ENCODE measurements around the gene TANGO2. TPM values are rescaled to one million over a fixed set of nuclear protein-coding genes. Genes with fewer than 3 reads are reported as not detected.

TANGO2 gene
- total and polyA plus RNA-seq, 9 of the 15 experiments (the other 6 are each of a cell fraction or from before 2014, with no cell fraction given), result 15.5 to 94.9 (median 70.1) TPM

DNA sequence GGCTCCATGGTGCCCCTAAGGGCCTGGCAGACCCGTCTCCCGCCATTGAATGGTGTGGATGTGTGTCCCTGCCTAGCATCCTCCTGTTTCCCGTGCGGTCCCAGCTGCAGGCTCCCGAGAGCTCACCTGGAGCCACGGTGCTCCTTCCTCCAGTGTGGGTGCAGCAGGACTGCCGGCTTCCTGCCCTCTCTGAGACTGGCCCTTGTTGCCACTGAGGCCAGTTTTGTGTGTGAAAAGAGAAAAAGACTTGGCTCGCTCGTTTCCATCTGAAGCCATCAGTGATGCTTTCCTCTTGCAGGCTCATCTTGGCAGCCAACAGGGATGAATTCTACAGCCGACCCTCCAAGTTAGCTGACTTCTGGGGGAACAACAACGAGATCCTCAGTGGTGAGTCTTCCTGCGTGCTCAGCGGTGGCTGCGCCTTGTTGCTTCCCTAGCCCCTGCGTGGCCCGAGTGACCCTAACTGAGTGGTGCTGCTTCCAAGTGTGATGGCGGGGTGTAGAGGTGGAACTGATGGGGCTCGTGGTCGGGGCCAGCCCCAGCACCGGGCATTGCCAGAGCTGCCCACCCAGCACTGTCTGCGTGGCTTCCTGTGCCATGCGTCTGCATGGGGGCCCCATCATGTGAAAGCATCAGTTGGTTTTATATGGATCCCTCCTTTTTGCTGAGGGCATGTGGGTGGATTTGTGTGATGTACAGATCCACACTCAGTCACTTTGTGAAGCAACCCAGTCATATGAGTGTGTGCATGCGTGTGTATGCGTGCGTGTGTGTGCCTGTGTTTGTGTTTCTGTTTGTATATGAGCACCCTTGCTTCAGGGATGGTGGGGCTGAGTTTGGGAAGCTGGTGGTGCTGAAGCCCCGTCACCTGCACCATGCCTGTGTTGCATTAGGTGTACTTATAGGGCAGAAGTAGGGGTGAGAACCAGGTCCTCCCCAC lies 22.4 kb downstream of the TANGO2 start:
- FAIRE-seq (no peak), DNase-seq (ENCODE audit: extremely low read depth in 1 of 4, low spot score in 3 of 4) (no peak), ATAC-seq (no peak)
- no TSS peak for BruUV-seq (replicated peaks)
- Histone ChIP-seq H3K4me3 (no peak overlapping the region), H3K36me3 (ENCODE audit: control insufficient read depth, insufficient read depth, low read length) (peaks cover 82% of the 10 kb centered on the region), H3K27ac (ENCODE audit: extremely low read depth, low read depth, low read length) (no peak overlapping the region), H3K4me2 (ENCODE audit: insufficient read depth, low read length) (no peak overlapping the region), H3K9me3 (replicated peaks; ENCODE audit: control insufficient read depth, insufficient read depth, low read depth, low read length) (peaks cover 9% of the 10 kb centered on the region), H3K4me1 (replicated peaks in 1 of 2; ENCODE audit: control insufficient read depth in 2 of 2, insufficient read depth in 2 of 2, low read length in 2 of 2) (peaks cover 0 to 10% of the 10 kb centered on the region in 2 experiments; a peak in 2 of 5 replicates), H3K27me3 (ENCODE audit: control insufficient read depth in 2 of 2, insufficient read depth in 2 of 2, low read length in 2 of 2) (no peaks in the 10 kb centered on the region), H2AFZ (ENCODE audit: low read depth, low read length) (no peak overlapping the region), H3K9ac (ENCODE audit: insufficient read depth in 1 of 2, low read depth in 2 of 2, low read length in 2 of 2) (peak overlapping the region in 1 of 2 experiments; percentile 75; a peak in 2 of 4 replicates), H4K20me1 (replicated peaks; ENCODE audit: control insufficient read depth, insufficient read depth, low read length) (no peaks in the 10 kb centered on the region; the same call in 1 of the 2 replicates), H3K9me1 (ENCODE audit: control insufficient read depth, insufficient read depth, low read length) (no peaks in the 10 kb centered on the region), H3K79me2 (ENCODE audit: control insufficient read depth, insufficient read depth, low read length) (peaks cover 3% of the 10 kb centered on the region; the same call in 1 of the 3 replicates)
- intact Hi-C loops (cut with micrococcal nuclease) (no loop called here), in situ Hi-C loops (cut with MboI) (no loop called here)
- WGBS (ENCODE audit: insufficient coverage, low coverage, missing lambda C conversion rate), result 89% methylated on average over 26 of the region's 26 CpGs
- POLR2A ChIA-PET, result interaction anchor here (0.7 to 4.3 kb wide), 7 partner anchors 8 to 27 kb away, joined by 3 to 26 read pairs (median 4); no protein-coding TSS in a partner anchor
- CTCF ChIA-PET (ENCODE audit: low intra/inter-chr PET ratio), result no interaction called here
- TF ChIP-seq, protein P1, sequence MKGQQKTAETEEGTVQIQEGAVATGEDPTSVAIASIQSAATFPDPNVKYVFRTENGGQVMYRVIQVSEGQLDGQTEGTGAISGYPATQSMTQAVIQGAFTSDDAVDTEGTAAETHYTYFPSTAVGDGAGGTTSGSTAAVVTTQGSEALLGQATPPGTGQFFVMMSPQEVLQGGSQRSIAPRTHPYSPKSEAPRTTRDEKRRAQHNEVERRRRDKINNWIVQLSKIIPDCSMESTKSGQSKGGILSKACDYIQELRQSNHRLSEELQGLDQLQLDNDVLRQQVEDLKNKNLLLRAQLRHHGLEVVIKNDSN (CRISPR knock-in tag; IDR thresholded peaks at IDR 0.05), result peak; percentile 55
- 0 out of 2 replicates have a peak, but pooled peaks have one; percentile 23 for TF ChIP-seq CEBPG (CRISPR knock-in tag; IDR thresholded peaks at IDR 0.05)
- TF ChIP-seq CEBPG (tag; conservative IDR thresholded peaks at IDR 0.05 in 1 of 2, IDR thresholded peaks at IDR 0.05 in 1 of 2), result no peak
- TF ChIP-seq MAX (CRISPR knock-in tag; IDR thresholded peaks at IDR 0.05), result peak; percentile 54; the same call in 1 of the 2 replicates
- TF ChIP-seq POLR2AphosphoS2 (IDR thresholded peaks at IDR 0.05; ENCODE audit: low read length), result peak; percentile 57; the same call in 1 of the 2 replicates
- TF ChIP-seq JUN (IDR thresholded peaks at IDR 0.05; ENCODE audit: borderline replicate concordance, low read depth, low read length), result no peak
- TF ChIP-seq JUN (CRISPR knock-in tag; IDR thresholded peaks at IDR 0.05; ENCODE audit: borderline replicate concordance), result 0 out of 2 replicates have a peak, but pooled peaks have one; percentile 26
- no peak for TF ChIP-seq SOX6 (IDR thresholded peaks at IDR 0.05)
- TF ChIP-seq, protein P2, sequence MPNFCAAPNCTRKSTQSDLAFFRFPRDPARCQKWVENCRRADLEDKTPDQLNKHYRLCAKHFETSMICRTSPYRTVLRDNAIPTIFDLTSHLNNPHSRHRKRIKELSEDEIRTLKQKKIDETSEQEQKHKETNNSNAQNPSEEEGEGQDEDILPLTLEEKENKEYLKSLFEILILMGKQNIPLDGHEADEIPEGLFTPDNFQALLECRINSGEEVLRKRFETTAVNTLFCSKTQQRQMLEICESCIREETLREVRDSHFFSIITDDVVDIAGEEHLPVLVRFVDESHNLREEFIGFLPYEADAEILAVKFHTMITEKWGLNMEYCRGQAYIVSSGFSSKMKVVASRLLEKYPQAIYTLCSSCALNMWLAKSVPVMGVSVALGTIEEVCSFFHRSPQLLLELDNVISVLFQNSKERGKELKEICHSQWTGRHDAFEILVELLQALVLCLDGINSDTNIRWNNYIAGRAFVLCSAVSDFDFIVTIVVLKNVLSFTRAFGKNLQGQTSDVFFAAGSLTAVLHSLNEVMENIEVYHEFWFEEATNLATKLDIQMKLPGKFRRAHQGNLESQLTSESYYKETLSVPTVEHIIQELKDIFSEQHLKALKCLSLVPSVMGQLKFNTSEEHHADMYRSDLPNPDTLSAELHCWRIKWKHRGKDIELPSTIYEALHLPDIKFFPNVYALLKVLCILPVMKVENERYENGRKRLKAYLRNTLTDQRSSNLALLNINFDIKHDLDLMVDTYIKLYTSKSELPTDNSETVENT (CRISPR knock-in tag; IDR thresholded peaks at IDR 0.05), result peak; percentile 54; the same call in 1 of the 2 replicates
- TF ChIP-seq TCF15 (CRISPR knock-in tag; IDR thresholded peaks at IDR 0.05), result peak; percentile 16; the same call in 1 of the 2 replicates
- peak; percentile 15; the same call in 1 of the 2 replicates for TF ChIP-seq ZNF764 (CRISPR knock-in tag; IDR thresholded peaks at IDR 0.05; ENCODE audit: low read depth)
- no peak for TF ChIP-seq ZSCAN29 (IDR thresholded peaks at IDR 0.05)
- 0 out of 2 replicates have a peak, but pooled peaks have one; percentile 3 for TF ChIP-seq ZNF263 (CRISPR knock-in tag; IDR thresholded peaks at IDR 0.05; ENCODE audit: borderline replicate concordance)

All from K562 (cell line).